Panc1 (cell line): ENCODE measurements around the gene ATXN1. TPM values are rescaled to one million over a fixed set of nuclear protein-coding genes. Genes with fewer than 3 reads are reported as not detected.

Source experiments
- ATAC-seq: fragments of 200-7000 bp; cut with Tn5 transposase; 2 replicates; pipeline ENCODE4 v1.9.1; 2020; ENCODE audit warnings: mild to moderate bottlenecking, moderate library complexity
- BruUV-seq: library from RNA; stranded (reverse); fragments of 400-500 nt; replicated peaks from 2 replicates; lab custom pipeline; 2021; lab: Mats Ljungman, UMichigan
- CTCF ChIA-PET: fragments of 300-600 bp; sonication (Branson Sonifier 250); formaldehyde crosslinking; loops from one replicate; lab custom pipeline; 2022; ENCODE audit warnings: antibody characterized with exemption; lab: Charles Lee
- POLR2A ChIA-PET: fragments of 300-600 bp; sonication (Branson Sonifier 250); formaldehyde crosslinking; loops from one replicate; lab custom pipeline; 2022; ENCODE audit warnings: antibody characterized with exemption; lab: Charles Lee
- DNase-seq: peaks from one replicate; pipeline ENCODE4 v3.0.0-alpha.2; 2010; ENCODE audit warnings: low read depth, low spot score
- H3K27ac ChIP-seq: 2 replicates; pipeline ENCODE4 v1.5.1; 2011; ENCODE audit warnings: mild to moderate bottlenecking, low read length, inconsistent platforms
- H3K27me3 ChIP-seq: fragments of 200-500 bp; sonication (Bioruptor generic); 2 replicates; pipeline ENCODE4 v1.6.0; 2014; ENCODE audit warnings: low read length, inconsistent platforms; ENCODE audit not compliant: control insufficient read depth, insufficient read depth
- H3K36me3 ChIP-seq: fragments of 200-500 bp; sonication (Bioruptor generic); 2 replicates; pipeline ENCODE4 v1.5.1; 2014; ENCODE audit warnings: inconsistent platforms, mild to moderate bottlenecking, low read length, moderate library complexity; ENCODE audit not compliant: control insufficient read depth, insufficient read depth
- H3K4me1 ChIP-seq: 2 replicates; pipeline ENCODE4 v1.5.1; 2011; ENCODE audit warnings: inconsistent platforms, mild to moderate bottlenecking, low read length, moderate library complexity; ENCODE audit not compliant: control insufficient read depth, insufficient read depth
- H3K4me3 ChIP-seq, 2 experiments: 2 replicates each; pipeline ENCODE4 v1.5.1; 2011 to 2012; ENCODE audit warnings: low read depth in 2 of 2, low read length in 2 of 2, mild to moderate bottlenecking in 2 of 2, inconsistent platforms in 1 of 2, moderate library complexity in 1 of 2
- H3K9me3 ChIP-seq: fragments of 200-500 bp; sonication (Bioruptor generic); 2 replicates; pipeline ENCODE4 v1.5.1; 2014; ENCODE audit warnings: low read depth, mild to moderate bottlenecking, inconsistent platforms, low read length, moderate library complexity; ENCODE audit not compliant: control insufficient read depth, insufficient read depth
- CTCF ChIP-seq: fragments of 450-650 bp; IDR thresholded peaks from 2 replicates; pipeline ENCODE4 v1.5.1; 2017; ENCODE audit warnings: mild to moderate bottlenecking
- POLR2AphosphoS5 ChIP-seq: IDR thresholded peaks from 2 replicates; pipeline ENCODE4 v1.6.1; 2012; ENCODE audit warnings: mild to moderate bottlenecking, low read depth, low read length, moderate library complexity
- REST ChIP-seq, 2 experiments: IDR thresholded peaks; 2 replicates each; pipeline ENCODE4 v1.6.1; 2011 to 2012; ENCODE audit warnings: low read depth in 2 of 2, control low read depth in 1 of 2, low read length in 1 of 2, mild to moderate bottlenecking in 1 of 2, moderate library complexity in 1 of 2; ENCODE audit not compliant: insufficient read depth in 1 of 2
- SIN3A ChIP-seq: IDR thresholded peaks from 2 replicates; pipeline ENCODE4 v1.6.1; 2012; ENCODE audit warnings: low read depth, mild to moderate bottlenecking, low read length, moderate library complexity, borderline replicate concordance; ENCODE audit not compliant: insufficient read depth
- TCF7L2 ChIP-seq: IDR thresholded peaks from 2 replicates; pipeline ENCODE4 v1.6.1; 2011; ENCODE audit warnings: mild to moderate bottlenecking, low read depth, low read length, inconsistent platforms
- in situ Hi-C: cut with HindIII; loops from 2 replicates; pipeline ENCODE4 v1.10.0; 2016; ENCODE audit warnings: low sequenced_read_pairs, low pct_unique_long_range_greater_than_20kb
- intact Hi-C: fragments of 100-400 bp; cut with micrococcal nuclease; formaldehyde crosslinking; loops from one replicate; pipeline ENCODE4 v1.10.0; 2022; ENCODE audit not compliant: unreplicated experiment
- total RNA-seq: library from RNA; stranded (reverse); gene quantifications from one replicate; pipeline ENCODE4 v1.2.1, GENCODE V29; 2021; ENCODE audit not compliant: unreplicated experiment

ATXN1 gene
- total RNA-seq, 1 experiment from 2014 or later, result 67.1 TPM

GRCh38 chr6:16555550-16555949 is 205.7 kb downstream of the ATXN1 start:
- POLR2A ChIA-PET, result interaction anchor here (0.6 kb wide), 1 partner anchor 16 kb away, joined by 3 read pairs; no protein-coding TSS in a partner anchor
- ATAC-seq, result no peak
- H3K4me3 ChIP-seq, result no peak overlapping the region
- BruUV-seq, result no TSS peak
- in situ Hi-C loops, result no loop called here
- CTCF ChIA-PET, result no interaction called here
- TF ChIP-seq SIN3A, result no peak
- TF ChIP-seq REST (IDR thresholded peaks at IDR 0.05; ENCODE audit: insufficient read depth in 1 of 2, low read depth in 2 of 2, low read length in 1 of 2), result no peak
- TF ChIP-seq POLR2AphosphoS5, result no peak
- no peak for TF ChIP-seq CTCF
- no peak for TF ChIP-seq TCF7L2
- H3K36me3 ChIP-seq, result no peaks in the 10 kb centered on the region
- H3K27me3 ChIP-seq, result no peaks in the 10 kb centered on the region
- H3K27ac ChIP-seq, result no peak overlapping the region
- H3K9me3 ChIP-seq, result no peaks in the 10 kb centered on the region
- intact Hi-C loops, result no loop called here
- DNase-seq, result no peak
- H3K4me1 ChIP-seq, result no peaks in the 10 kb centered on the region

GRCh38 chr6:16553531-16553930 is 207.7 kb downstream of the ATXN1 start:
- BruUV-seq, result no TSS peak
- no peaks in the 10 kb centered on the region for H3K9me3 ChIP-seq
- H3K4me3 ChIP-seq, result no peak overlapping the region
- no peaks in the 10 kb centered on the region for H3K27me3 ChIP-seq
- no peaks in the 10 kb centered on the region for H3K36me3 ChIP-seq
- ChIA-PET POLR2A (no interaction called here), CTCF (no interaction called here)
- DNase-seq (no peak), ATAC-seq (no peak)
- intact Hi-C loops, result no loop called here
- TF ChIP-seq REST (IDR thresholded peaks at IDR 0.05; ENCODE audit: insufficient read depth in 1 of 2, low read depth in 2 of 2, low read length in 1 of 2), result no peak
- no peak for TF ChIP-seq CTCF
- TF ChIP-seq SIN3A, result no peak
- TF ChIP-seq TCF7L2, result no peak
- TF ChIP-seq POLR2AphosphoS5, result no peak
- H3K4me1 ChIP-seq, result no peaks in the 10 kb centered on the region
- H3K27ac ChIP-seq, result no peak overlapping the region
- in situ Hi-C loops, result no loop called here
